ENCODE results near the gene COMMD9. TPM values are rescaled to one million over a fixed set of nuclear protein-coding genes. Genes with fewer than 3 reads are reported as not detected.

The COMMD9 gene
- total and polyA plus RNA-seq, 2 of the 8 experiments (the other 6 are each of a cell fraction or from before 2014, with no cell fraction given), result 42.5 to 49.1 TPM

DNA sequence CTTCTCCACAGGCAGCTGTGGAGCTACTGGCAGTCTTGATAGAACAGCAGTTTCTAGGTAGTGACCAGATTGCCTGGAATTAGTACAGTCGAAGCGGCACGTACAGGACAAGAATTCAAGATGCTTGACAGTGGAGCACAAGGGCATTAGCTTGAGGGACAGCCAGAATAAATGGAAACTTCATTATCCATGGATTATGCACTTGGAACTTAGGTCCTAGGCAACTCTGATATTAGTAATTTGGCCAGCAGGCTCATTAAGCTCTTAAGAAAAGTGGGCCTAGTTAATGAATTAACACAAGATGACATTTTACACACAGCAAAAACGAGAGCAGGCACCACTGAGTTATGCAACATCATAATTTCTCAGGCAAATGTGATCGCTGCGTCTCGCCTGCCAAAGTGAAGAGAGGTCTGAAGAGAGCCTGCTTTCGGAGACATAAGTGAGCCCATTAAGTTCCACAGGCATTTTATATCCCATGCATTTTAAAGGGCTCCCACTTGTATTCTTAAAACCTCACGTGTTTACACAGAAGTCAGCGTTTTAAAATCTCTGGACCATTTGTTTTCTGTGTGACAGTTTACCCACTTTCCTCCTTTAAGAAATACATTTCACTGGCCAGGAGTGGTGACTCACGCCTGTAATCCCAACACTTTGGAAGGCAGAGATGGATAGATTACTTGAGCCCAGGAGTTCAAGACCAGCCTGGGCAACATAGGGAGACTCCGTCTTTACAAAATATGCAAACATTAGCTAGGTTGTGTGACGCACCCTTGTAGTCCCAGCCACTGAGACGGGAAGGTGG lies 66.2 kb downstream of the COMMD9 start:
- H3K4ac ChIP-seq (replicated peaks; ENCODE audit: insufficient read length, low read depth, low read length), result no peak overlapping the region
- no peak overlapping the region for H3K9ac ChIP-seq (replicated peaks in 1 of 4; ENCODE audit: extremely low read depth in 1 of 4, low read depth in 3 of 4, low read length in 3 of 4)
- H3K18ac ChIP-seq (ENCODE audit: extremely low read depth, low read length), result no peak overlapping the region
- 0 out of 8 replicates have a peak, but pooled peaks cover 0 to 2% (median 0%) of the 10 kb centered on the region in 4 experiments for H3K36me3 ChIP-seq (ENCODE audit: control insufficient read depth in 2 of 4, insufficient read depth in 4 of 4, low read length in 3 of 4)
- no peaks in the 10 kb centered on the region for H4K20me1 ChIP-seq (replicated peaks in 1 of 2; ENCODE audit: control insufficient read depth in 1 of 2, insufficient read depth in 2 of 2, low read length in 2 of 2)
- no peak overlapping the region for H4K5ac ChIP-seq (ENCODE audit: insufficient read length, low read depth, low read length)
- no peak overlapping the region for H2BK120ac ChIP-seq (replicated peaks; ENCODE audit: low read depth, low read length)
- no peak overlapping the region for H4K91ac ChIP-seq (replicated peaks; ENCODE audit: insufficient read length, low read length)
- no peak overlapping the region for H3K4me3 ChIP-seq (ENCODE audit: extremely low read depth in 1 of 4, insufficient read depth in 2 of 4, low read depth in 3 of 4, low read length in 4 of 4)
- 90% methylated on average over 14 of the region's 14 CpGs; no CpG with 5 or more reads in 1 of the 2 experiments for WGBS, 2 experiments (ENCODE audit: extremely low coverage in 1 of 2, insufficient coverage in 1 of 2, insufficient read length in 1 of 2, insufficient replicate concordance in 2 of 2, low coverage in 1 of 2, low lambda C conversion rate in 2 of 2, missing lambda C conversion rate in 1 of 2)
- no peak overlapping the region for H2BK15ac ChIP-seq (ENCODE audit: low read length)
- FAIRE-seq (no peak), DNase-seq (ENCODE audit: low read depth in 1 of 2, low spot score in 2 of 2) (no peak)
- H2AK5ac ChIP-seq (ENCODE audit: low read depth, low read length), result no peak overlapping the region
- H3K79me2 ChIP-seq (ENCODE audit: control insufficient read depth in 1 of 2, insufficient read depth in 2 of 2, low read length in 2 of 2), result no peaks in the 10 kb centered on the region
- H2BK20ac ChIP-seq (ENCODE audit: low read length), result no peak overlapping the region
- H4K8ac ChIP-seq (ENCODE audit: extremely low read depth, insufficient read depth, low read length), result no peak overlapping the region
- ChIA-PET POLR2A (ENCODE audit: partially characterized antibody) (interaction anchor here (0.8 kb wide), 1 partner anchor 39 kb away, joined by 4 read pairs; no protein-coding TSS in a partner anchor), CTCF (ENCODE audit: partially characterized antibody) (interaction anchor here (1.0 to 1.6 kb wide), 5 partner anchors 11 to 401 kb away, joined by 3 to 5 read pairs (median 3); no protein-coding TSS in a partner anchor)
- no peak overlapping the region for H2BK12ac ChIP-seq (ENCODE audit: low read depth, low read length)
- H2BK5ac ChIP-seq (ENCODE audit: low read depth, low read length), result no peak overlapping the region
- H3K23me2 ChIP-seq (ENCODE audit: low read depth, low read length), result no peaks in the 10 kb centered on the region
- TF ChIP-seq NANOG (IDR thresholded peaks at IDR 0.05; ENCODE audit: insufficient read depth, low read depth, low read length, poor library complexity, severe bottlenecking) (no peak), CTBP2 (IDR thresholded peaks at IDR 0.05; ENCODE audit: borderline replicate concordance, insufficient read depth, insufficient read length, low read length) (no peak), TCF12 (IDR thresholded peaks at IDR 0.05; ENCODE audit: low read depth, low read length) (no peak), BACH1 (IDR thresholded peaks at IDR 0.05; ENCODE audit: low read length) (no peak), HDAC6 (IDR thresholded peaks at IDR 0.05; ENCODE audit: low read depth, low read length) (no peak), RAD21 (IDR thresholded peaks at IDR 0.05 in 1 of 2, conservative IDR thresholded peaks at IDR 0.05 in 1 of 2; ENCODE audit: low read depth in 2 of 2, low read length in 2 of 2) (no peak), MAFK (IDR thresholded peaks at IDR 0.05; ENCODE audit: low read depth, low read length) (no peak)
- H3K56ac ChIP-seq (replicated peaks; ENCODE audit: insufficient read length, low read depth, low read length), result no peak overlapping the region
- H3K9me3 ChIP-seq (ENCODE audit: insufficient read depth in 2 of 2, low read depth in 1 of 2, low read length in 1 of 2), result 0 out of 4 replicates have a peak, but pooled peaks cover 3 to 7% of the 10 kb centered on the region in 2 experiments
- no peaks in the 10 kb centered on the region for H3K4me1 ChIP-seq (replicated peaks in 1 of 4; ENCODE audit: control insufficient read depth in 3 of 4, insufficient read depth in 4 of 4, low read length in 3 of 4)
- H3K27ac ChIP-seq (ENCODE audit: low read depth, low read length), result no peak overlapping the region
- no peak overlapping the region for H3K23ac ChIP-seq (ENCODE audit: insufficient read length)
- H2AFZ ChIP-seq (ENCODE audit: low read length), result no peak overlapping the region
- no peaks in the 10 kb centered on the region for H3K27me3 ChIP-seq (replicated peaks in 1 of 4; ENCODE audit: control insufficient read depth in 3 of 4, extremely low read depth in 1 of 4, insufficient read depth in 3 of 4, low read length in 3 of 4)
- H3K79me1 ChIP-seq (ENCODE audit: low read depth, low read length), result no peaks in the 10 kb centered on the region
- no peak overlapping the region for H3K14ac ChIP-seq (ENCODE audit: insufficient read length)
- no peak overlapping the region for H3K4me2 ChIP-seq (ENCODE audit: insufficient read depth in 1 of 2, low read depth in 2 of 2, low read length in 2 of 2)

Data from H1 (cell line).